Measurements from ENCODE around the gene UGT1A4.
"Not testable (repeated sequence)": the region's sequence is repeated elsewhere in the genome, so short reads cannot be mapped to it uniquely, and the experiment has no call there.

The UGT1A4 gene

DNA sequence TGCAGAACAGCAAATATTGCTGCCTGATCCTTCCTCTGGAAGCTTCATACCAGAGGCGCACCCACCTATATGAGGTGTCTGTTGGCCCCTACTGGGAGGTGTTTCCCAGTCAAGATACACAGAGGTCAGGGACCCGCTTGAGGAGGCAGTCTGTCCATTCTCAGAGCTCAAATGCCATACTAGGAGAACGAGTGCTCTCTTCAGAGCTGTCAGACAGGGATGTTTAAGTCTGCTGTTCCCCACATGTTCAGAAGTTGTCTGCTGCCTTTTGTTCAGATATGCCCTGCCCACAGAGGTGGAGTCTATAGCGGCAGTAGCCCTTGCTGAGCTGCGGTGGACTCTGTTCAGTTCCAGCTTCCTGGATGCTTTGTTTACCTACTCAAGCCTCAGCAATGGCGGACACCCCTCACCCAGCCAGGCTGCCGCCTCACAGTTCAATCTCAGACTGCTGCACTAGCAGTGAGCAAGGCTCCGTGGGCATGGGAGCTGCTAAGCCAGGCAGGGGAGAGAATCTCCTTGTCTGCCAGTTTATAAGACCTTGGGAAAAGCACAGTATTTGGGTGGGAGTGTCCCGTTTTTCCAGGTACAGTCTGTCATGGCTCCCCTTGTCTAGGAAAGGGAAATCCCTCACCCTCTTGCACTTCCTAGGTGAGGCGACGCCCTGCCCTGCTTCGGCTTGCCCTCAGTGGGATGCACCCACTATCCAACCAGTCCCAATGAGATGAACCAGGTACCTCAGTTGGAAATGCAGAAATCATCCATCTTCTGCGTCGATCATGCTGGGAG lies 18.5 kb downstream of the UGT1A4 start:
- not testable (repeated sequence) for H3K9me3 ChIP-seq (ENCODE audit: insufficient read depth, low read depth, low read length); H3K4me3 ChIP-seq (ENCODE audit: low read length); H3K4me1 ChIP-seq (ENCODE audit: insufficient read depth, low read length); H3K27me3 ChIP-seq (ENCODE audit: insufficient read depth, low read length); H3K27ac ChIP-seq (ENCODE audit: low read length); H3K9ac ChIP-seq (ENCODE audit: low read depth, low read length); H3K36me3 ChIP-seq (ENCODE audit: insufficient read depth, low read depth, low read length)

DNA sequence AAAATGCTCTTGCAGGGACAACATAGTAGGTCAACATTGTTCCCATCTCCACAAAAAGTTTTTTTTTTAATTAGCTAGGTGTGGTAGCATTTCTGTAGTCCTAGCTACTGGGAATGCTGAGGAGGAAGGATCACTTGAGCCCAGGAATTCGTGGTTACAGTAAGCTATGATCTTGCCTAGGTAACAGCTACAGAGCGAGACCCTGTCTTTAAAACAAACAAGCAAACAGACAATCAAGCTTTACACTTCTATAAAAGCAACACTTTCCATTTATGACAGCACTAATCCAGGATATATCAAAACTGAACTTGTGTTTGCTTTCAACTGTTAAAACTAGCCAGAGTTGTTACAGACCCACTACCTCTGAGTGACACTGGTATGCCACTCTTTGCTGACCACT lies 22.3 kb downstream of the UGT1A4 start:
- Histone ChIP-seq H3K4me3 (ENCODE audit: low read length) (no peak overlapping the region), H3K9me3 (ENCODE audit: insufficient read depth, low read depth, low read length) (0 out of 2 replicates have a peak, but pooled peaks cover 7% of the 10 kb centered on the region), H3K9ac (ENCODE audit: low read depth, low read length) (no peak overlapping the region), H3K4me1 (ENCODE audit: insufficient read depth, low read length) (no peaks in the 10 kb centered on the region), H3K27ac (ENCODE audit: low read length) (no peak overlapping the region), H3K36me3 (ENCODE audit: insufficient read depth, low read depth, low read length) (no peaks in the 10 kb centered on the region), H3K27me3 (ENCODE audit: insufficient read depth, low read length) (no peaks in the 10 kb centered on the region)

DNA sequence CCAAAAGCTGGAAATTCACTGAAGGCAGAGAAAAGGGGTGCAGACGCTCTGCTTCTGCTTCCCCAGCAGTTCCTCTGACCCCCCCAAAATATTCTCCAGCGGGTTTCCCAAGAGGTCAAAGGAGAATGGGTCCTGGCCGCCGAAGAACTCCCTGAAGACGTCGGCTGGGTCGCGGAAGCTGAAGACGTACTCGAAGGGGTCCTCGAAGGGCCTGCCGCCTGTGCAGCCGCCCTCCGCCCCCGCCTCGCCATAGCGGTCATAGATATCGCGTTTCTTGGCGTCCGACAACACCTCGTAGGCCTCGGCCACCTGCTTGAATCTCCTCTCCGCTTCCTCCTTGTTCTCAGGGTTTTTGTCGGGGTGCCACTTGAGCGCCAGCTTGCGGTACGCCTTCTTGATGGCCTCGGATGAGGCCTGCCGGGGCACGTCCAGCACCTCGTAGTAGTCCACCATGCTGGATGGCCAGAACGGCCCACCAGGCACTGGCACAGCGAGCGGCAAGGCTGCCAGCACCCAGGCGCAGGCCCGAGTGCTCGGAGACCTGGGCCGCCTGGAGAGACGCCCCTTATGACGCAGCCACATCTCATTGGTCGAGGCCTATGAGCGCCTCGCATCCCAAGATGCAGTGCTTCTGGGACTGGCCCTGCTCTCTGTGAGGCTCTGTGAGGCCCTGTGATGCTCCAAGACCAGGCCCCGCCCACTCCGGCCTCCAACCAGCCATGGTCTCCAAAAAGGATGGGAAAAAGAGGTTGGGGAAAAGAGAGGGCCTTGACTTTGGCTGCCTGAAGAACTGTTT lies 25.1 kb downstream of the UGT1A4 start:
- Histone ChIP-seq H3K27ac (ENCODE audit: low read length) (no peak overlapping the region), H3K4me1 (ENCODE audit: insufficient read depth, low read length) (no peaks in the 10 kb centered on the region), H3K36me3 (ENCODE audit: insufficient read depth, low read depth, low read length) (no peaks in the 10 kb centered on the region), H3K9ac (ENCODE audit: low read depth, low read length) (no peak overlapping the region), H3K27me3 (ENCODE audit: insufficient read depth, low read length) (no peaks in the 10 kb centered on the region), H3K9me3 (ENCODE audit: insufficient read depth, low read depth, low read length) (peaks cover 16% of the 10 kb centered on the region; the same call in 1 of the 2 replicates), H3K4me3 (ENCODE audit: low read length) (no peak overlapping the region)

- peaks cover 23% of the 10 kb centered on the region; the same call in 1 of the 2 replicates for H3K9me3 ChIP-seq (ENCODE audit: insufficient read depth, low read depth, low read length)
- H3K4me1 ChIP-seq (ENCODE audit: insufficient read depth, low read length): no peaks in the 10 kb centered on the region
- no peaks in the 10 kb centered on the region for H3K36me3 ChIP-seq (ENCODE audit: insufficient read depth, low read depth, low read length)
- H3K27me3 ChIP-seq (ENCODE audit: insufficient read depth, low read length): no peaks in the 10 kb centered on the region
- no peak overlapping the region for H3K4me3 ChIP-seq (ENCODE audit: low read length)
- H3K27ac ChIP-seq (ENCODE audit: low read length): no peak overlapping the region
- H3K9ac ChIP-seq (ENCODE audit: low read depth, low read length): no peak overlapping the region
Measured at GRCh38 chr2:233745073-233745755, 26.7 kb downstream of the UGT1A4 start.

DNA sequence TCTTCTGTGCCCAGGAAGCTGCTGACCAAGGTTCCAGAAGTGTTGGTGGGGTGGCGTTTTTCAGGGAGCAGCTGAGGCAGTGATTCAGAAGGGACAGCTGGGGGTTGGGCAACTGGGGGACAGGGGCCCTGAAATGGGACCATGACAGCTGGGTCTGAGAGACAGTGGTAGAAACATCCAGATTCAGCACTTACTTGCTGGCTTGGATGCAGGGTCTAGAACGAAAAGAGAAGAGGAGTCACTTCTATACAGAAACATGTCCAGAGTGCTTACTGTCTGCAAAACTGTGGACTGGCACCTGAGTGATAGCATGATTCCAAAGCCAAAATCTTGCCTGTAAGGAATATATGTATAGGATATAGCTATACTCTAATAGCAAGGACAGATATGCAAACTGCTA lies 27.3 kb downstream of the UGT1A4 start:
- H3K9me3 ChIP-seq (ENCODE audit: insufficient read depth, low read depth, low read length): peaks cover 28% of the 10 kb centered on the region; the same call in 1 of the 2 replicates
- H3K4me1 ChIP-seq (ENCODE audit: insufficient read depth, low read length); H3K27me3 ChIP-seq (ENCODE audit: insufficient read depth, low read length); H3K27ac ChIP-seq (ENCODE audit: low read length); H3K36me3 ChIP-seq (ENCODE audit: insufficient read depth, low read depth, low read length); H3K9ac ChIP-seq (ENCODE audit: low read depth, low read length); H3K4me3 ChIP-seq (ENCODE audit: low read length): not testable (repeated sequence)

- Histone ChIP-seq H3K27ac (ENCODE audit: low read length) (no peak overlapping the region), H3K9ac (ENCODE audit: low read depth, low read length) (no peak overlapping the region), H3K27me3 (ENCODE audit: insufficient read depth, low read length) (no peaks in the 10 kb centered on the region), H3K36me3 (ENCODE audit: insufficient read depth, low read depth, low read length) (no peaks in the 10 kb centered on the region), H3K9me3 (ENCODE audit: insufficient read depth, low read depth, low read length) (peaks cover 36% of the 10 kb centered on the region; the same call in 1 of the 2 replicates), H3K4me1 (ENCODE audit: insufficient read depth, low read length) (no peaks in the 10 kb centered on the region), H3K4me3 (ENCODE audit: low read length) (no peak overlapping the region)
Measured at GRCh38 chr2:233746475-233747282, 28.1 kb downstream of the UGT1A4 start.

DNA sequence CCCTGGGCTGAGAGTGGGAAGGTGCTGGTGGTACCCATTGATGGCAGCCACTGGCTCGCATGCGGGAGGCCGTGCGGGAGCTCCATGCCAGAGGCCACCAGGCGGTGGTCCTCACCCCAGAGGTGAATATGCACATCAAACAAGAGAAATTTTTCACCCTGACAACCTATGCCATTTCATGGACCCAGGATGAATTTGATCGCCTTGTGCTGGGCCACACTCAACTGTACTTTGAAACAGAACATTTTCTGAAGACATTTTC lies 28.7 kb downstream of the UGT1A4 start:
- Histone ChIP-seq H3K27me3 (ENCODE audit: insufficient read depth, low read length) (no peaks in the 10 kb centered on the region), H3K9me3 (ENCODE audit: insufficient read depth, low read depth, low read length) (peaks cover 36% of the 10 kb centered on the region), H3K4me3 (ENCODE audit: low read length) (no peak overlapping the region), H3K36me3 (ENCODE audit: insufficient read depth, low read depth, low read length) (no peaks in the 10 kb centered on the region), H3K9ac (ENCODE audit: low read depth, low read length) (no peak overlapping the region), H3K27ac (ENCODE audit: low read length) (no peak overlapping the region), H3K4me1 (ENCODE audit: insufficient read depth, low read length) (no peaks in the 10 kb centered on the region)

DNA sequence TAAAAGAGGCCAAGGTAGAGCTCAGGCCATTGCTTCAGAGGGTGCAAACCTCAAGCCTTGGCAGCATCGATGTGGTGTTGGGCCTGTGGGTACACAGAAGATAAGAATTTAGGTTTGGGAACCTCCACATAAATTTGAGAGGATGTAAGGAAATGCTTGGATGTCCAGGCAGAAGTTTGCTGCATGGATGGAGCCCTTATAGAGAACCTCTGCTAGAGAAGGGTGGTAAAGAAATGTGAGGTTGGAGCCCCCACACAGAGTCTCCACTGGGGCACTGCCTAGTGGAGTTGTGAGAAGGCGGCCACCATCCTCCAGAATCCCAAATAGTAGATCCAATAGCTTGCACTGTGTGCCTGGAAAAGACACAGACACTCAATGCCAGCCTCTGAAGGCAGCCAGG lies 32.2 kb downstream of the UGT1A4 start:
- H3K4me3 ChIP-seq (ENCODE audit: low read length); H3K27ac ChIP-seq (ENCODE audit: low read length); H3K27me3 ChIP-seq (ENCODE audit: insufficient read depth, low read length); H3K4me1 ChIP-seq (ENCODE audit: insufficient read depth, low read length); H3K36me3 ChIP-seq (ENCODE audit: insufficient read depth, low read depth, low read length); H3K9ac ChIP-seq (ENCODE audit: low read depth, low read length): not testable (repeated sequence)
- H3K9me3 ChIP-seq (ENCODE audit: insufficient read depth, low read depth, low read length): peaks cover 33% of the 10 kb centered on the region

DNA sequence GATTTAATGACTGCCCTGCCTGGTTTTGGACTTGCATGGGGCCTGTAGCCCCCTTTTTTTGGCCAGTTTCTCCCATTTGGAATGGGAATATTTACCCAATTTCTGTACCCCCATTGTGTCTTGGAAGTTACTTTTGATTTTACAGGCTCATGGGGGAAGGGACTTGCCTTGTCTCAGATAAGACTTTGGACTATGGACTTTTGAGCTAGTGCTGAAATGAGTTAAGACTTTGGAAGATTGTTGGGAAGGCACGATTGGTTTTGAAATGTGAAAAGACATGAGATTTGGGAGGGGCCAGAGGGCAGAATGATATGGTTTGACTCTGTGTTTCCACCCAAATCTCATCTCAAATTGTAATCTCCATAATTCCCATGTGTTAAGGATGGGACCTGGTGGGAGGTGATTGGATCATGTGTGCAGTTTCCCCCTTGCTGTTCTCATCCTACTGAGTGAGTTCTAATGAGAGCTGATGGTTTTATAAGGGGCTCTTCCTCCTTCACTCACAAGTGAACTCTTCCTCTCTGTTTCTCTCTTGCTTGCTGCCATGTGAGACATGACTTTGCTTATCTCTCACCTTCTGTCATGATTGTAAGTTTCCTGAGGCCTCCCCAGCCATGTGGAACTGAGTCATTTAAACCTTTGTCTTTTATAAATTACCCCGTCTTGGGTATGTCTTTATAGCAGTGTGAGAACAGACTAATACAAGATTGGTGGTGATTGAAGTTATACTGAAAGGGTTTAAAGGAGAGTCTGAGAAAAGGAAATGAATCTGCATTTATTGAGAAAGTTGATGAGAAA lies 32.9 kb downstream of the UGT1A4 start:
- H3K27ac ChIP-seq (ENCODE audit: low read length); H3K4me3 ChIP-seq (ENCODE audit: low read length); H3K36me3 ChIP-seq (ENCODE audit: insufficient read depth, low read depth, low read length); H3K27me3 ChIP-seq (ENCODE audit: insufficient read depth, low read length); H3K4me1 ChIP-seq (ENCODE audit: insufficient read depth, low read length); H3K9ac ChIP-seq (ENCODE audit: low read depth, low read length): not testable (repeated sequence)
- peaks cover 29% of the 10 kb centered on the region for H3K9me3 ChIP-seq (ENCODE audit: insufficient read depth, low read depth, low read length)

DNA sequence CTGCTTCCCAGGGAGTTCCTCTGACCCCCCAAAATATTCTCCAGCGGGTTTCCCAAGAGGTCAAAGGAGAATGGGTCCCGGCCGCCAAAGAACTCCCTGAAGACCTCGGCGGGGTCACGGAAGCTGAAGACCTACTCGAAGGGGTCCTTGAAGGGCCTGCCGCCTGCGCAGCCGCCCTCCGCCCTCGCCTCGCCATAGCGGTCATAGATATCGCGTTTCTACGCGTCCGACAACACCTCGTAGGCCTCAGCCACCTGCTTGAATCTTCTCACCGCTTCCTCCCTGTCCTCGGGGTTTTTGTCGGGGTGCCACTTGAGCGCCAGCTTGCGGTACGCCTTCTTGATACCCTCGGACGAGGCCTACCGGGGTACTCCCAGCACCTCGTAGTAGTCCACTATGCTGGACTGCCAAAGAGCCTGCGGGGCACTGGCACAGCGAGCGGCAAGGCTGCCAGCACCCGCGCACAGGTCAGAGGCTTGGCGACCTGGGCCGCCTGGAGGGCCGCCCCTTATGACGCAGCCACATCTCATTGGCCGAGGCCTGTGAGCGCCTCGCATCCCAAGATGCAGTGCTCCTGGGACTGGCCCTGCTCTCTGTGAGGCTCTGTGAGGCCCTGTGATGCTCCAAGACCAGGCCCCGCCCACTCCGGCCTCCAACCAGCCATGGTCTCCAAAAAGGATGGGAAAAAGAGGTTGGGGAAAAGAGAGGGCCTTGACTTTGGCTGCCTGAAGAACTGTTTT lies 36.5 kb downstream of the UGT1A4 start:
- Histone ChIP-seq H3K4me3 (ENCODE audit: low read length) (no peak overlapping the region), H3K9me3 (ENCODE audit: insufficient read depth, low read depth, low read length) (peaks cover 14% of the 10 kb centered on the region), H3K27ac (ENCODE audit: low read length) (no peak overlapping the region), H3K9ac (ENCODE audit: low read depth, low read length) (no peak overlapping the region), H3K27me3 (ENCODE audit: insufficient read depth, low read length) (no peaks in the 10 kb centered on the region), H3K36me3 (ENCODE audit: insufficient read depth, low read depth, low read length) (no peaks in the 10 kb centered on the region), H3K4me1 (ENCODE audit: insufficient read depth, low read length) (no peaks in the 10 kb centered on the region)
